Glomerular endothelial cell (primary cell): Measurements from ENCODE around the gene ATG2A. TPM values are rescaled to one million over a fixed set of nuclear protein-coding genes. Genes with fewer than 3 reads are reported as not detected.
"Not testable (repeated sequence)": the region's sequence is repeated elsewhere in the genome, so short reads cannot be mapped to it uniquely, and the experiment has no call there.

Experiments
- DNase-seq: peaks from one replicate; pipeline ENCODE4 v3.0.0-alpha.2; 2011; ENCODE audit warnings: low read depth, low spot score; ENCODE audit errors: extremely low read depth
- total RNA-seq: library from RNA; depleted of rRNA; stranded (reverse); fragments of >200 nt; gene quantifications from 2 replicates; pipeline ENCODE4 v1.2.3, GENCODE V29; 2015

The ATG2A gene
- total RNA-seq, 1 donor from 2014 or later: 34.5 TPM

DNA sequence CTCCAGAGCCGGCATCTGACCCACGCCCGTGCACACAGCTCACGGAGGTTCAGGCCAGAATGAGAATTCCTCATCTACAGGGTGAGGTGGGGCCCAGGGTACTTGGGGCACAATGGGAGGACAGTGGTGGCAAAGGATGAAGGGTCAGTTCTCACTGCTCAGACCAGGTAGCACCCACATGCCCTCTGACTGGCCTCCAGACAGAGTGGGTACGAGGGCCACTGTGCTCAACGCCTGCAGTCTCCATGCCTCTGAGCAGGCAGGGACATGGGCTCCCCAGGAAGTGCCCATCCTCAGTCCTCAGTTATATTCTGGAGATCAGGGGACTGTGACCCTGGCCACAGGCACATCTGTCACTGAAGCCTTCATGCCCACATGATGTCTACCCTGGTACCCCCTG, 59.5 kb downstream of the ATG2A start:
- DNase-seq: no peak

DNA sequence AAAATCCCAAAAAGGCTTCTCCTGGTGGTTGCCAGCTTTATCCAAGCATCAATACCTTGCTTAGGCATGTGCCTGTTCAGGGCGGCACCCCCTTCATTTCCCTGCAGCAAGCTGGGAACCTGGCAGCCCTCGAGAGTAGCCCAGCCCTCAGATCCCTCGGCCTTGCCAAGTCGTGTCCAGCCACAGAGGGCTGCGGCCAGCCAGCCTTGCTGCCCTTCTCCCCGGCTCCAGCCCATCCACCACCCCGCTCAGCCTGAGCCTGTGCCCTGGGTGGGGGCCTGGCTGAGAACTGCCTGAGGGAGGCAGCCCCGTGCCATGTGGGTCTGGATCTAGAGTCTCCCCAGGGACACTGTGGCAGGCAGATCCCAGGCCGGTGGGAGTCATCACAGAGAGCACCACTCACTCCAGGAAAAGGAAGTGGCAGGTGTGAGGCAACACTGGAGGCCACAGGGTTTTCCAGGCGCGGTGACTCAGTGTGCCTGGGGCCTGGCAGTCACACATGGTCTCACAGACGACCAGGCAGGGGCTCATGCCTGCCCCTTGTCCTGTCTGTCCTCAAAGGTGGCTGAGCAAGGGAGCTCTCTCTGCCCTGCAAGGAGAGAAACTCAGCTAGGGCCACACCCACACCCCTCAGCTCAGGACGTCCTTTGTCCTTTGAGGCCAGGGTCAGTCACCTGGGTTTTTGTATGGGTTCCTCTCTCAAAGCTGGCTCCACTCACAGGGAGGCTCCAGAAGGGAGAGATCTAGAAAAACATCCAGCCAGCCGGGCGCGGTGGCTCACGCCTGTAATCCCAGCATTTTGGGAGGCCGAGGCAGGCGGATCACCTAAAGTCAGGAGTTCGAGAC, 60.4 kb downstream of the ATG2A start:
- DNase-seq: no peak

DNA sequence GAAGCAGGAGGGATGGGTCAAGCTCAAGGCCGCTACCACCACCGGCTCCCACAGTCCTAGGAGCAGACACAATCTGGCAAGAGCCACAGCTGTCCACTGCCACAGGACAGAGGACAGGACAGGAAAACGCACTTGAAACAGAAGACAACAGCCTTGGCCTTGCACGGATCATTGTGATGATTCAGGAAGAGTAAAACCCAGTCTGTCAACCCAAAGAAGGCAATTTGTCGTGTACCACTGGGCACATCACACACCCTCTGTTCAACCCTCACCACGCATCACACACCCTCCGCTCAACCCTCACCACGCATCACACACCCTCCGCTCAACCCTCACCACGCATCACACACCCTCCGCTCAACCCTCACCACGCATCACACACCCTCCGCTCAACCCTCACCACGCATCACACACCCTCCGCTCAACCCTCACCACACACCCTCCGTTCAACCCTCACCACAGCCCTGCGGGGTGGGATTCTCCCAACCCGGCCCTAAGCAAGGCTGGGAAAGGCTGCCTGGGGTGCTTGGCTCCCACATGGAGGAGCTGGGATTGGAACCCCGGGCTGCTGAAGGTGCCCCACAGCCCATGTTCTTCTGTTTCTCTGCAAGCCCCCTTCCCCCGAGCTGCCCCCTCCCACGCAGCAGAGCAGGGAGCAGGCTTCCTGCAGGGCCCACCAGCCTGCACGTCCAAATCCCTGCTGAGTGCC, 61.3 kb downstream of the ATG2A start:
- no peak for DNase-seq

DNA sequence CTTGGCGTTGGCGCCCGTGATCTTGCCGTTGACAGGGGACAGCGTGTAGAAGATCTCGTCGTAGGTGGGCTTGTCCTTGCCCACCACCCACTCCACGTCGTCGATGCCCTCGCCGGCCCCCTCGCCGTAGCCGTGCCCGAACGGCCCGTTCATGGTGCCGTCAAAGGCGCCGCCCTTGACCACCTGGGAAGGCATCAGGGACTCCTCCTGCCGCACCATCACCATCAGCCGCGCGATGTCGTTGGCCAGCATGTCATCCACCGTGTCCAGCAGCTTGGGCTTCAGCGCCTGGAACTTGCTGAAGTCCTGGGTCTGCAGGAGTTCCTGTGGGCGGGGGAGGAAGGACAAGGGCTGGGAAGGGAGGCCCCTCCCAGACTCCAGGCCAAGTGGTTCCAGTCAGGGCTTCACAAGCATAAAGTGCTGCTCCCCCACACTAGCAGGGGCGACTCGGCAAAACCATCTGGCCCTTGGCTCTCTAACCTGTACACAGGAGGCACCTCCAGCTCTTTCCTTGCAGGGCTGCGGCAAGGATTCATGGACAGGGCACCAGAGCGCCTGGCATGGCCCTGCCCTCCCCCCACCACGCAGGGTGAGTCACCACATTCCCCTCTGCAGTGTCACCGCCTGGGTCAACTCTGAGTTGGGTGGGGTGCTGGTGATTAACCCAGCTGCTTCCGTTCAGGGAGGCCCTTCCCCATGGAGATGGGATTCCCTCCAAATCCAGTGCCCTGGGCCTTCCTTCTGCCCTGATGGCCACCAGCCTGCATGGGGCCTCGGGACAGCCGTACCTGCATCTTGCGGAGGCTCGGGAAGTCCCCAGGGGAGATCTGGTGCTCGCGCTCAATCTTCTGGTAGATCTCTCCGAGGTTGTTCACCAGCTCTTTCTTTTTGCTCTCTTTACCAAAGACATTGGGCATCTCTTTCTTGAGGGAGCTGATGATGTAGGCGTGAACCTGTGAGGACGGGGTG, 62.2 kb downstream of the ATG2A start:
- no peak for DNase-seq

DNA sequence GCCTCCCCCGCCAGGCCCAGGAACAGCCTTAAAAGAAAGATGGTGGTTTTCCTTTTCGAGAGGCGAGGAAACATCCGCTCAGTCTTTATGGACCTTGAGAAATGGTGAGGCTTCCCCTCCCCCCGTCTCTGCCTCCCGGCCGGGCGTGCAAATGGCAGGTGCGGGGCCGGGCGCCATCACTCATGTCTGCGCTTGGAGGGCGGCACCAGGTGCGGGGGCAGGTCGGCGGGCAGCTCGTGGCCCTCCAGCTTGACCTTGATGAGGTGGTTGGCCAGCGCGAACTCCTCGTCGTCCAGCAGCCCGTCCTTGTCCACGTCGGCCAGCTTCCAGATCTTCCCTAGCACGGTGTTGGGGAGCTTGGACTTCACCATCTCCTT, 62.9 kb downstream of the ATG2A start:
- no peak for DNase-seq

DNA sequence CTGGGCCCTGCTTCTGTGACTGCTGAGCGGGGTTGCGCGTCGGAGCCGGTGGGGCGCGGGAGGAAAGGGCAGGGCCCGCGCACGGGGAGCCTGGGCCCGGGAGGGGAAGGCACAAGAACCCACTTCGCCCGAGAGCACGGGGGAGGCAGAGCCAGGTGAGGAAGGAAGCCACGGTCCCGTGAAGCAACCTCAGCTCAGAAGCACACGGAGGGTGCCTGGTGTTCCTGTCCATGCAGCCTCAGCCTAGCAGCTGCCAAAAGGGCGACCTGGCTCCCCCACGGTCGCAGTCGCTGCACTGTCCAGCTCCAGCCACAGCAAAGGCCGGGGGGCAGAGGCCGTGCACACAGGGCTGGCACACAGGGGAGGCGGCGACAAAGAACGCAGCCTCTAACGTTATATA, 63.3 kb downstream of the ATG2A start:
- no peak for DNase-seq

DNA sequence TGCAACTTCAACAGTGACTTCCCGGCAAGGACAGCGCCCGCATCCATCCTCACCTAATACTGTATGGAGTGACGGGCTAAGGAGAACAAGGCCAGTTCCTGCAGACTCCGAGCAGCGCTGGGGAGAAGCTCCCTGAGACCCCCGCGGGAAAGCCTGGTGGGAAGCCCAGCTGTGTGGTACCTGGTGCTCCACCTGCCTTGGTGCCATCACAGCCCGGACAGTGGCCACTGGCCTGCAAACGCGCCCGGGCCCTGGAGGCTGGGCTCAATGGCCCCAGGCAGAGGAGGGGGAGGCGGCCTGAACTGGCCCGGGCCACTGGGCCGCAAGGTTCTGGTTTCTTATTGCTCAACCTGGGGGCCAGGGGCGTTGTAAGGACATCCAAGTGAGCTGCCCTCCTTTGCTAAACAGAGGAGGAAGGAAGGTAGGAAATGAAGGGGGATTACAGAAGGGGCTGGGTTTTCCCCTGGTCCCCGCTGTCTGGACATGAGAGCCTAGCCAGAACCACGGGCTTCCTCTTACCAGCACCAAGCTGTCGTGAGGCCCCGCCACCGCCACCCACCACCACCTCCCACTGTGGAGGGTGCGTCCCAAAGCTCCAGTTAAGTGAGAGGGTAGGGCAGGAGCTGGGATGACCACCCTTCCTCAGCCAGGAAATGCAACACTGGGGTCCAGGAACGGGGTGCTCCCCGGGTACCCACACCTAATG, 64.1 kb downstream of the ATG2A start:
- no peak for DNase-seq

DNA sequence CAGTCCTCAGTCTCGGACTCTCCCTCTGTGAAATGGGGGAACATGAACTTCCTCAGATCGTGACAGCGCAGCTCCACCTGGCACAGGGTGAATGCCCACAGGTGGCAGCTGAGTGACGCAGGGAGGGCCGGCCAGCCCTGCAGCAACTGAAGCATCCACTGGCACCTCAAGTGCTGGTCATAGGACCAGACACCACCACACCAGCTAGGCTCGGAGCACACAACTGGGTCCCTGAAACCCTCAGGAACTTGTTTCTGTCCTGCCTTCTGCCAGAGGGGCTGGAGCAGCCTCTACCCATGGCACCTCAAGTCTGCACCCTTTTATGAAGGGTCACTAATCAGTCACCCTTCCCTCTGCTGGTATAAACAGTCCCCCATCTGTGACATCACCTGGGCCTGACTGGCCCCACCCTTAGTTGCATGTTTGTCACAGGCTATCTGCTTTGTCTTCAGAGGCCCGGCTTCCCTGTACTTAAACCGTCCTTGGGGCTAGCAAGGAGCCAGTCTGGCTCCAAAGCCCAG, 65.1 kb downstream of the ATG2A start:
- DNase-seq: no peak

DNA sequence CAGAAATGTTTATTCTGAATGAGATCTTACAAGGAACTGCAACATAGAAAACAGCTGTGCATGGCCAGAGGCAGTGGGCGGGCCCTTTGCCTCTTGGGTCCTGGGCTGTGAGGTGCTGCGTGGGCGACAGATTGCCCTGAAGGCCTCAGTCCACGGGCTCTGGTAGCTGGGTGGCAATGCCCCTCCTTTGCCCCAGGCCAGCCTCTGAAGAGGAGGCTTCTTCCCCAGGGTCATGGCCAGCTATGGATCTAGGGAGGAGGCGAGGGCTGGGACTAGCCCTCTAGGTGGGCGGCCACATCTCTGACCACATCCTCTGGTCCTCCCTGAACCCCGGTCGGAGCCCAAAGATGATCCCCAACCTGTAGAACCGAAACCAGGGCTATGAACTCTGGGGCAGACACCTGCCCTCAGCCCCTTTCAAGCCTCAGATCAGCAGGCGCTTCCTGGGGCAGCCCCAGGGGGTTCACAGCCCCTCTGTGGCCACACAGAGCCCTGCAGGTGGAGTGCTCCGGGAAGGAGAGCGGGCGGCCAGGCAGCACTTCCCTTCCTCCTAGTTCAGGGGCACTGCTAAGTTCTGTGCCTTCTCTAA, 65.9 kb downstream of the ATG2A start:
- DNase-seq: no peak

DNA sequence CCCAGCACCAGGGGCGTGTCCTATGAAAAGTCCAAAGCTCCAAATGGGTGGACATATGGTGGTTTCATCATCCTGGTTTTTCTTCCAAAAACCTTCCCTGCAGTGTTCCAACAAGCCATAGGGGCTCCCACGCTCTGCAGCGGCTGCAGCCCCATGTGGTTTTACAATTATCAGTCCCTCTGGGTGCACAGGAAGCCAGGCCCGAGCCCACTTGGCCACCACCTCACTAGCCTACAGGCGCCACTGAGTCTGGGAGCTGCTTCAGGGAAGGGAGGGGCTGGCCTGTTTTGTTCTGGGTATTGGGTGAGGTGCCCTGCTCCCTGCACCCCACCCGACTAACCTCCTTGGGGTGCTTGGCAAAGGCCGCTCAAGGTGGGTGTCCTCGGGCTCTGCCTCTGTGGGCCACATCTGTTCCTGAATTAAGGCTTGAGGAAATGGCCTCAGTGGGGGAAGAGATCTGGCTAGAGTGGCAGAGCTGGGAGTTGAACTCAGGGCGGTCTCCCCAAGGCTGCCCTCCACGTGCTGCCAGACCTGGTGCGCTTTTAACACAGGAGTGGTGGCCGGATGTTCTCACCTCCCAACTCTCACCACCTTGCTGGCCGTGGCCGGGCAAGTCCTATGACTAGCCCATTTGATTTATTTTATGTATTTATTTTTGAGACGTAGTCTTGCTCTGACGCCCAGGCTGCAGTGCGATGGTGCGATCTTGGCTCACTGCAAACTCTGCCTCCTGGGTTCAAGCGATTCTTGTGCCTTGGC, 67.2 kb downstream of the ATG2A start:
- DNase-seq: no peak

DNA sequence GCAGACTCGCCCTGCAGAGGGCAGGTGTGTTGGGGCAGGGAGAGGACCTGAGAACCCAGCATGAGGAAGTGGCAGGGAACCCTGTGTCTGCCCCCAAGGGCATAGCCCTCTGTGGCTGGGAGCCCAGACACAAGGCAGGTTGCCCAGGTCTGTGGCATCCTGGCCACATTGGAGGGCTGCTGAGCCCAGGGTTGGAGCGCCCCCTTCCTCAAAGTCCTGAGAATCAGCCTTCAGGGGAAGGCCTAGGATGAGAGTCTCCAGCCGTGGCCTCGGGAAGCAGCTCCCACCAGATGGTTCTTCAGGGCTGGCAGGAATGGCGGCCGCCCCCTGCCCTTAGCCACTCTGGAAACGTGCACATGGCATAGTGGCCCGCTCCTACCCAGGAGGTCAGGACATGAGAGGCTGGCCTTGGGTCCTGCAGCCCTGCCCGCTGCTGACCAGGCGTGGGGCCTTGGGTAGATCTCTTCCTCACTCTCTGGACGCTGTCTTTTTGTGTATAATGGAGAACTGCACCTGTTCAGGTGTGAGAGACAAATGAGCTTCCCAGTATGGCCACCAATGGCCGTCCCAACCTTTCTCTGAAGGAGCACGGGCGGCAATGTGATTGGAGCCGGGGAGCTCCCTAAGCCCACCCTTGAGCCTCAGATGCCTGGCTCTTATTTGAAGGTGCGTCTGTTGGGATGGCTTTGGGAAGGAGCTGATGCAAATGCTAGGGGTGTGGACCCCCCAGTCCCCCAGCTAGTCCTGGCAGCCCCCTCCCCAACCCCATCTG, 68.0 kb downstream of the ATG2A start:
- DNase-seq: no peak

DNA sequence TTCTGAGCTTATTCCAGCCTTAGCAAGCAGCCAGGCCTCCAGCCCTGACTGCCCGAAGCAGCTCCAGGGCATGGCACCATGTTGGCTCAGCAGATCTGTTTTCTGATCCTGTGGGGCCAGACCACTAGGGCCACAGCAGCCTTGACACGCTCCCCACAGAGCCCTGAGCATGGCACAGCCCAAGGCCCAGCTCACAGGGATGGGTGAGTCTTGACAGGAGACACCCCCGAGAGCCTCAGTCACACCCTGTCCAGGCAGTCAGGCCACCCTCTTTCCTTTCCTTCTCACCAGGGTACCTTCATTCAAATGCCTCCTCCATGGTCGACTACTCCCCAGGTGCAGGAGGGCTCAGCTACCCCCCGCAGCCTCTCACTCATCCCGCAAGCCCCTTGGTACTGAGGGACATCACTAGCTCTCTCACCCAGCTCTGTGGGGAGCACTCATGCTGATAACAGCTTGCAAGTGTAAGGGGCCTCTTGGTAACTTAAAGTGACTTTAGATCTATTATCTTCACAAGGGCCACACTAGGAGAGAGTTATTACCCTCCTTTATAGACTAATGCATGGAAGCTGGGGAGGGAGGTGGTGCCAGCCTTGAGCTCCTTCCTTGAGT, 68.7 kb downstream of the ATG2A start:
- DNase-seq: no peak

DNA sequence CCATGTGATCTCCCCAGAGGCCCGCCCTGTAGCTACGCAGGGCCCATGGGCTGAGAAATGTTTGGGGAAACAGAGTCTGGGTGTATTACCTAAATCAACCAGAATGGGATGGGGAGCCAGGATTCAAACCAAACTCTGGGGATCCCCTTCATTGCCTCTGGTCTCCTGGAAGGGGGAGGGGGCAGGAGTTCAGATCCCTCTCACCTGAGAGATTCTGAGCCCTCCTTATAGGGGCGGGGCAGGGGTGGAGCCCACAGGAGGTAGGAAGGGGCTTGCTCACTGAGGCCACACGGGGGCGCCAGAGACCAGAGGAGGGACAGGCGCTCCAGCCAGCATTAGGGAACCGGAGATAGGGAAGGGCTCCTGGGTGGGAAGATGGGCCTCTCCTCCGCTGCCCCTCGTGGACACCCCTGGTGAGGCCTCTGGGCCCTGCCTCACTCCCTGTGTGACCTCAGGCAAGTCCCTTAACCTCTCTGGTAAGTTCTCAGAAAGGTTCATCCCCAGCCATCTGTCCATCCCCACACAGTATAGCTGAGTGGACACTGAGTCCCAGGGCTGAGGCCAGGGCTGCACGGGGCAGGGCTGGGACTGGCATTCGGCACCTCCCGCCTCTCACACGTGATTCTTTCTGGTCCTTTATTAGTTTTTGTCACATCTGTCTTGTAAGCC, 69.9 kb downstream of the ATG2A start:
- DNase-seq: no peak

DNA sequence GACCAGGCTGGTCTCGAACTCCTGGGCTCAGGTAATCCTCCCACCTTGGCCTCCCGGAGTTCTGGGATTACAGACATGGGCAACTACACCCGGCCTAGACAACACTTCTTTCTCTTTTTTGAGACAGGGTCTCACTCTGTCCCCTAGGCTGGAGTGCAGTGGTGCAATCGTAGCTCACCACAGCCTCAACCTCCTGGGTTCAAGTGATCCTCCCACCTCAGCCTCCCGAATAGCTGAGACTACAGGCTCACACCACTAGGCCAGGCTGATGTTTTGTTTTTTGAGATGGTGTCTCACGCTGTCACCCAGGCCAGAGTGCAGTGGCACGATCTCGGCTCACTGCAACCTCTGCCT, 71.3 kb downstream of the ATG2A start:
- not testable (repeated sequence) for DNase-seq

DNA sequence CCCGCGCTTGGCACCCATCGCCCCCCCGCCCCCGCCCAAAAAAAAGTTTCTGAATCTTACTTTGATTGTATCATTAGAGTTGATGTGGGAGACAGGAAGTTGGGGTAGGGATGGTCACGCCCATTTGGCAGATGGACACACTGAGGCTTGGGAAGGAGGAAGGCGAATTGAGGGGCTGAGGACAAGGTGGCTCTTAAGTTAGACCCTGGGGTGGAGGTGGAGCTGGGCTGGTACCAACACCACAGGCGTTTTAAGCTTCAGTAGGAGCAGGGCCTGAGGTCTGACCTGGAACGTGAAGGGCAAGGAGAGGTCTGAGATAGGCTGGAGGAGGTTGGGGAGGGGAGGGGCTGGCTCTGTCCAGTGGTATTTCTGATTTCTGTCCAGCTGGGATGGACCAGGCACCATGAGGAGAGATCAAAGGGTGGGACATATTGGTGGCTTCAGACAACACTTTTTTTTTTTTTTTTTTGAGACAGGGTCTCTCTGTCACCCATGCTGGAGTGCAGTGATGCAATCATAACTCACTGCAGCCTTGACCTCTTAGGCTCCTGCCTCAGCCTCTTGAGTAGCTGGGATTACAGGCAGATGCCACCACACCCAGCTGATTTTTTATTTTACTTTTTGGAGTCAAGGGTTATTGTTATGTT, 71.8 kb downstream of the ATG2A start:
- no peak for DNase-seq
